HG02642 (cell line): ENCODE data around the gene PHF23.

Source experiments
- ATAC-seq: cut with Tn5 transposase; IDR thresholded peaks from one replicate; pipeline ENCODE4 v1.9.1; 2021; ENCODE audit warnings: mild to moderate bottlenecking; ENCODE audit not compliant: unreplicated experiment, poor library complexity

Gene PHF23

DNA sequence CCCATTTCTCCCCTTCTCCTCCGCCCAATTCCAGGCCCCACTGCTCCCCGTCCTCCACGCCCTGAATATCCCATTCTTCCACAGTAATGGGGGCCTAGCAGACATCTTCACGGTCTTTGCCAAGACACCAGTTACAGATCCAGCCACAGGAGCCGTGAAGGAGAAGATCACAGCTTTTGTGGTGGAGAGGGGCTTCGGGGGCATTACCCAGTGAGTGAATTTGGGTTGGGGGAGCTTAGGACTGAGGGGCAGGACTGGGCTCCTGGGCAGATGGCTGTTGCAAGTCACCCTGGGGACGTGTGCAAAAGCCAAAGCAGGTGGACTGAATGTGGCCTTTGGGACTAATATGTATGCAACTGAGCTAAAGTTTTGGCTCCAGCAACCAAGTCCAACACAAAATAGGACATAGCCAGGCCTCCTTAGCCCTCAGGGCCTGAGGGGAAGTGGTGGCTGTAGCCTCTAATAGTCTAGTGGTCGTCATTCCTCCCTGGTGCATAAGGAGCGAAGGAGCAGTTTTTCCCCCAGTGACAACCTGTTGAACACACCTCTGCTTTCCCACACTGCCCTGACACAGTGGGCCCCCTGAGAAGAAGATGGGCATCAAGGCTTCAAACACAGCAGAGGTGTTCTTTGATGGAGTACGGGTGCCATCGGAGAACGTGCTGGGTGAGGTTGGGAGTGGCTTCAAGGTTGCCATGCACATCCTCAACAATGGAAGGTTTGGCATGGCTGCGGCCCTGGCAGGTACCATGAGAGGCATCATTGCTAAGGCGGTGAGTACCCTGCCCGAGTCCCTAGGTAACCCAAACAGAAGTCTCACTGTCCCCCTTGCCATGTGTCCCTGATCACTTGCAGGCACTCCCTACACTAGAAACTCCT lies 16.9 kb downstream of the PHF23 start:
- no peak for ATAC-seq

DNA sequence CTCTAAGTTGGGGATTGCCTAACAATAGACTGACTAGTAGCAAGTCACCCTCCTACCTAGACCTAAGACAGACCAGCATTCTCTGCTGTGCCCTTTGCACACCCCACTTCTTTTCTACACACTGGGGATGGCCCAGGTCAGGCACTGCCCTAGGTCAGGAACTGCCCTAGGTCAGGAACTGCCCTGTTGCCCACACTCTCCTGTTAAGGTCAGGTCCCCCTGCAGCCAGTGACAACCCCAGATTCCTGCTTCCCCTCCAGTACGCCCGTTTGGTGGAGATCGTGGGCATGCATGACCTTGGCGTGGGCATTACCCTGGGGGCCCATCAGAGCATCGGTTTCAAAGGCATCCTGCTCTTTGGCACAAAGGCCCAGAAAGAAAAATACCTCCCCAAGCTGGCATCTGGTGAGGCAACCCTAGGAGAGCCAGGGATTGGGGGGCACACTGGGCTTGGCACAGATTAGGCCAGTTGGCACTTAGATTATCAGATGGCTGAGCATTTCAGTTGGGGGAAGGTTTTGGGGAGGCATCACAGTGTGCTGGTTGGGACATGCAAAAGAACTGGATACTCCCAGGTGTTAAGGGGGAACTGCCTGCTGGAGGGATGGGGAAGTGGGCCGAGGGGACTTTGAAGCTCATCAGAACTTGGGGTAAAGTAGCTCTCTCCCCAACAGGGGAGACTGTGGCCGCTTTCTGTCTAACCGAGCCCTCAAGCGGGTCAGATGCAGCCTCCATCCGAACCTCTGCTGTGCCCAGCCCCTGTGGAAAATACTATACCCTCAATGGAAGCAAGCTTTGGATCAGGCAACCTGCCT lies 17.8 kb downstream of the PHF23 start:
- no peak for ATAC-seq

DNA sequence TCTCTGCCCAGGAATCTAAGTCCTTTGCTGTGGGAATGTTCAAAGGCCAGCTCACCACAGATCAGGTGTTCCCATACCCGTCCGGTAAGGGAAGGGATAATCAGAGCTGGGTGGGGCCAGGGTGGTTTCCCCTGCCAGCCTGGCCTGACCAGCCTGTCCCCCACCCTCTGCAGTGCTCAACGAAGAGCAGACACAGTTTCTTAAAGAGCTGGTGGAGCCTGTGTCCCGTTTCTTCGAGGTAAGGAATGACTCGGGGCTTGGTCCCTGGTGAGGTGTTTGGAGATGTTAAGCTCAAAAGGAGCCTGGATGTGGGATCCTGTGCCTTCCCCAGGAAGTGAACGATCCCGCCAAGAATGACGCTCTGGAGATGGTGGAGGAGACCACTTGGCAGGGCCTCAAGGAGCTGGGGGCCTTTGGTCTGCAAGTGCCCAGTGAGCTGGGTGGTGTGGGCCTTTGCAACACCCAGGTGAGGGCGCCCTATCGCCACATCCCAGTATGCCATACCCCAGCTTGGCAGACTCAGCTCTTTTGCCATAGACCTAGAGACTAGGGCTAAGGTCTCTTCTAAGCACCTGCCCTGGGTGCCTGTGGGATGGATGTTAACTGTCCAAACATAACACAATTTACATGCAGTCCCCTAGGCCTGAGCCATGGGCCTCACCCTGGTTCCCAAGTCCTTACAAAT lies 18.5 kb downstream of the PHF23 start:
- ATAC-seq, result no peak

DNA sequence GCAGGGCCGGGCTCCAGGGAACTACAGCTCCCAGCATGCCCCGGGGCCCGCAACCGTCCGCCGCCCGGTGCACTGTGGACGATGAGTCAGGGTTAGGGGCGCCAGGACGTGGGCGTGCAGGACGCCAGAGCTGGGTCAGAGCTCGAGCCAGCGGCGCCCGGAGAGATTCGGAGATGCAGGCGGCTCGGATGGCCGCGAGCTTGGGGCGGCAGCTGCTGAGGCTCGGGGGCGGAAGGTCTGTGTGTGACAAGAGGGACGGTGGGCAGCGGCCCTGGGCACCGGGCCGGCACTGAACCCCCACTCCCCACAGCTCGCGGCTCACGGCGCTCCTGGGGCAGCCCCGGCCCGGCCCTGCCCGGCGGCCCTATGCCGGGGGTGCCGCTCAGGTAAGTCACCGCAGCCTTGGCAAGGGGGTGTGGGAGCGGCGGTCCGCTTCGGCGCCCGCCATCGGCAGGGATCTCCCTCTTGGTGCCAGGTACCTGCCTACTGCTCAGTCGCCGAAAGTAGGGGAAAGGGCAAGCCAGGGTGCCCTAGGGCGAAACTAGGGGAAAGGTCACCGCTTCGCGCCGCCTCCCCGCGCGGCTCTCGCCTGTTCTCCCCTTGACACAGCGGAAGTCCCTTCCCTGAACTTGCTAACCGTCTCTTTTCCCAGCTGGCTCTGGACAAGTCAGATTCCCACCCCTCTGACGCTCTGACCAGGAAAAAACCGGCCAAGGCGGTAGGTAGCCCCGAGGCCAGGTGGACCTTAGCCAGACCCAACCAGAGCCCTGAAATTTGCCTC lies 19.3 kb downstream of the PHF23 start, which contains the start of the genes ACADVL and DLG4:
ACADVL (plus strand) TSS at position 127 of the 781 bp plus-strand sequence; CDS start at position 174, 47 bp downstream.
DLG4 (minus strand) TSS at position 25 of the 781 bp plus-strand sequence.
- peak; percentile 74 for ATAC-seq

DNA sequence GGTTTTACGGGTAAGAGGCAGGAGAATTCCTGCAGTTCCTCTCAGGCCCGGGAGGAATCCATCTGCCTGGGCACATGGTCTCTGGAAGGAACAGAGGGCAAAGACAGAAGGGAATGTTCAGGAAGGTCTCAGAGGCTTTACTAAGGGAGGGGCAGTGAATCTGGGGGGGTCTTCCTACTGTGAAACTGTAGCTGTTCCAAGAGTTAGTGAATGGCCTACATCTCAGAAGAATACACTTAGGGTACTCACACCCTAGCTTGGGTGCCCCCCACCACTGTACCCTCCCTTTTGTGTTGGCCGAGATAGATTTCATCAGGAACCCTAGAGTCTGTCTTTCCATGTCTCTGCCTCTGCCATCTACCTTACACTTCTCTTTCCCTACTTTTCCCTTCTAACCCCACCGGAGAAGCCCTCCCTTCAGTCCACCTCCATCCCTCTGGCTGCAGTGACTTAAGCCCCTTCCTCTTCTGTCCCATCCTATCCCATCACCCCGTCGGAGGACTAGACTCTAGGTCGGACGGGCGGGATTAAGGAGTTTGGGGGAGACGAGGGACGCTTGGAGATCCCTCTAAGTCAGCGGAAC lies 19.9 kb downstream of the PHF23 start:
- no peak for ATAC-seq

DNA sequence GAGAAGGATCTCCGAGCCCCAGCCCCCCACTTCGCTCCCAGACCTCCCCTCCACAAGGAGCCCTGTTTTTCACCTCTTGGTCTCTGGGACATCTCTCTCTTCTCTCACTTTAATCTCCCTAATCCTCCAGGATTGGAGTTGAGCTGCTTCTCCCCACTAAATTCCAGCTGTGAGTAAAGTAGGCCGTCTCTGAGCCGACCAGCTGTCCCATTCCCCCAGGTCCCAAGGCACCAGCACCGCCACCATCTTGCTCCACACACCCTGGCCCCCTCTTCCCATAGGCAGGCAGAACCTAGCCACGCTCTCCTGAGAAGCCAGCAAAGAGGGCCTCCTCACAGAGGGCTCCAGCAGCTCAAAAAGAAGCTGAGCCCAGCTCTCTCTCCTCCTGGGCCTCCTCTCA lies 20.5 kb downstream of the PHF23 start:
- no peak for ATAC-seq

DNA sequence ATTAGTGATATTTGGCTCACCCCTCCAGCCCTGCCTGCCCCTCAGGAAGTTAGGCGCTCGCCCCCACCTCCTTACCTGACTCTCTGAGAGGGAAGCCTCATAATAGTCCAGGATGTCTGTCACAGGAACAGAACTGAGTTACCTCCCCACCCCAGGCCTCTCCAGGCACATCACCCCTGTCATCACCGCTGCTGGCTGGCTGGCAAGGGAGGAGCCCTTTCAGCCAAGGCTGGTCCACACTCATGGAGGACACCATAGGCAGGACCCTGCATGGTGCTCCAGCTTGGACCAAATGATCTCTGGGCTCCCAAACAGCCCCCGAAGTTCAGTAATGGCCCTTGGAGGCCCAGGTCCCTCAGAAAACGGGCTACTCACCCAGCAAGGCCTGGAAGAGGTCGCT lies 21.1 kb downstream of the PHF23 start:
- no peak for ATAC-seq

DNA sequence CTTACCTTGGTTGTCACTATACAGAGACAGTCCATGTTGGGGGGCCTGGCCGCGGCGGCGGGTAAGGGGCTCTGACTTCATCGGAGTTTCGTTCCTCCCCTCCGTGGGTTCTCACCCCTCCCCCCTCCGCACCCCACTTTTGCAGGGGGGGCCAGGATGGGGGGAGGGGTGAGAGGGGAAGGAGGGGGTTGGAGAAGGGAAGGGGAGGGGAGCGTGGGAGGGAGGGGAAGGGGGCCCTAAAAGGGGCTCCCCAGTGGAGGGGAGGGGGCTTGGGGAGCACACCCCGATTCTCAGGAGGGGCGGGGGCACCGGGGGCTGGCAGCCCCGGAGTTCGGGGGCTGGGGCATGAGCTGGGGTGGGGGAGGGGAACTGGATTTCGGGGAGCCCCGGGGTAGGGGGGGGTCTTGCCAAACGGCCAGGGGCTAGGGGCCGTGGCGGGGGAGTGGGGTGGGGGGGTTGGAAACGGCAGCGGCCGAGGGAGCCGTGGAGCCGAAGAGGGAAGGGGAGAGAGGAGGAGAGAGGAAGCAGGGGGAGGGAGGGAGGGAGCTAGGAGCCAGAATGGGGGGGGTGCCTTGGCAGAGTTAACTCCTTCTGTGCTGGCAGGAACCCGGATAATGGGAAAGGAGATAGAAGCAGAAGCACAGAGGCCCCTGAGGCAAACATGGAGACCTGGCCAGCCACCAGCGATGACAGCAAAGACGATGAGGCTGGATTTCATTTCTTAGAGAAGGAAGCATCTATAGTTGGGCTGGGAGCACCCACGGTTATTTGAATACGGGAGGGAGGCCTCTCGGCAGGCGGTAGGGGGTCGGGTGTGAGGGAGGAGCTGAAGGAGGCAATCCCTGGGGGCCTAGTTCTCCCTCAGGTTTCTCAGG lies 21.9 kb downstream of the PHF23 start:
- no peak for ATAC-seq

DNA sequence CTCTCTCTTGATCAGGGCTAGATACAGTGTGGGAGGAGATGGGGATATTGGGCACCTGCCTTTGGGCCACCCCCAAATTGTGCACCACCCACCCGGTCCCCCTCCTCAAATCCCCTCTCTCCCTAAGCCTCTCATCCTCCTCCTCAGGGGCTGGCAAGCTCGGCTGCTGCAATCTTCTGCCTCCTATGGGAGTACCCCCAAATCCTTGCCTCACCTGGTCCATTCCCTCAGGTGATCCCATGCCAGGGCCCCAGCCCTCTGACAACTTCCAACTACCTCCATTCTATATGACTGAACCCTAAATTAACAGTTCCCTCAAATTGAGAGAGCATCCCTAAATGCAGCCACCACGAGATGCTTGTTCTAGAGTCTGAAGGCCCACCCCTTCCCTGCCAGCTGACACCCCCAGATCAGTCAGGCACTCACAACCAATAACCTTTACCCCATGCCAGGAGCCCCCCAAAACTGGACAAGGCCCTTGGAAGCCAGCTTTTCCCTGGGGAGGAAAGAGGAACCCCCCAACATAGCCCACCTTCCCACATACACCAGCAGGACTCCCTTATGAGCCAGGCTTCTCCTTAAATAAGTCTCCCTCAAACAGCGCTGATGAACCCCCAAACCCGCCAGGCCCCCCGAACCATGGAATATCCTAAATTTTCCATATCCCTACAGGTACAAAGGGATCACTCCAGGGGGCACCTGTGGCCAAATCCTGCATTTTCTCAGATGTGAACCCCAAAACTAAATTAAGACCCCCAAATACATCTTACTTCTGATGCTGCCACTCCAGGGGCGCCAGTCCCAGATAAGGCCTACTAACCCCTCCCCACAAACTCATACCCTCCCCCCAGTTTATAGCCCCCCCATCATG lies 22.8 kb downstream of the PHF23 start:
- no peak for ATAC-seq

DNA sequence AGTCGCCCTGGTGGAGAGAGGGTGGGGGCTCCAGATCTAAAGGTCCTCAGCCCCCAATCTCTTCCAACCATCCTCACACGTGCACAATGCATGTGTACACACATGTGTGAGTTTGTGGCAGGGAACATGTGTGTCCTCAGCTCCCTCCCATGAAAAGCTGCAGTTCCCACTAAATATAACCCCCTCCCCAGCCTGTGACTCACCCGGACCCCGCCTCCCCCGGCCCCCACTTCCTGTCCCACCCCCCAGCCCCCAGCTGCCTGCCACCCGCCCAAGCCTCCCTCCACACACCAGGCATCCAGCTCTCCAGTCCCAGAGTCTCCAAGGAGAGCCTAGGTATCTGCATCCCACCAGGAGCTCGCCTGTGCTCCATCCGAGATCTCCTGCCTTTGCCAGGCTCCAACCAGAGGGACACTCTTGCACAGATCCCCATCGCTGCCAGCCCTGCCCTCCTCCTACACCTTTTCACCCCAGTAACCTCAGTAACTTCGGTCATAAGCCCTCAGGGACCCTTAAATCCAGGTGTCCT lies 23.5 kb downstream of the PHF23 start:
- ATAC-seq, result no peak

DNA sequence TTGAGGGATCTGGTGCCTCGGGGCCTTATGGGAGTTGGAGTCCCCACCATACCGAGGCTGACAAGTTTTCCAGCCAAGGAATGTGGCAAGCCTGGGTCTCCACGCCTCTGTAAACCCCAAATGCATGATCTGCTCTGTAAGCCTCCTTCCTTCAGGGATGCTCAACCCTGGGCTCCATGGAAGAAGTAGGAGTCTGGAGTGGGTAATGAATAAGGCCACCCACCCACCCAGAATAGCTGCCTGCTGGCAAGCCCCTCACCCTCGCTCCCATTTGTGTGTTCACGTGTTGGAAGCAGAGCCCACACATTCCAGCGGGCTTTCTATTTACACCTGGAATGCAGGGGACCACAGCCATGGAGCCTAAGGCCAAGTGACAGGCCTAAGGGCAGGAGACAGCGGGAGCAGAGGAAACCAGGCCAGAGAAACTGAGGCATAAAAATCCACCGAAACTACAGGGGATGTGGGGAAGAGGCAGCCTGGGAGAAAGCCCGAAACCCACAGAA lies 24.1 kb downstream of the PHF23 start:
- no peak for ATAC-seq

DNA sequence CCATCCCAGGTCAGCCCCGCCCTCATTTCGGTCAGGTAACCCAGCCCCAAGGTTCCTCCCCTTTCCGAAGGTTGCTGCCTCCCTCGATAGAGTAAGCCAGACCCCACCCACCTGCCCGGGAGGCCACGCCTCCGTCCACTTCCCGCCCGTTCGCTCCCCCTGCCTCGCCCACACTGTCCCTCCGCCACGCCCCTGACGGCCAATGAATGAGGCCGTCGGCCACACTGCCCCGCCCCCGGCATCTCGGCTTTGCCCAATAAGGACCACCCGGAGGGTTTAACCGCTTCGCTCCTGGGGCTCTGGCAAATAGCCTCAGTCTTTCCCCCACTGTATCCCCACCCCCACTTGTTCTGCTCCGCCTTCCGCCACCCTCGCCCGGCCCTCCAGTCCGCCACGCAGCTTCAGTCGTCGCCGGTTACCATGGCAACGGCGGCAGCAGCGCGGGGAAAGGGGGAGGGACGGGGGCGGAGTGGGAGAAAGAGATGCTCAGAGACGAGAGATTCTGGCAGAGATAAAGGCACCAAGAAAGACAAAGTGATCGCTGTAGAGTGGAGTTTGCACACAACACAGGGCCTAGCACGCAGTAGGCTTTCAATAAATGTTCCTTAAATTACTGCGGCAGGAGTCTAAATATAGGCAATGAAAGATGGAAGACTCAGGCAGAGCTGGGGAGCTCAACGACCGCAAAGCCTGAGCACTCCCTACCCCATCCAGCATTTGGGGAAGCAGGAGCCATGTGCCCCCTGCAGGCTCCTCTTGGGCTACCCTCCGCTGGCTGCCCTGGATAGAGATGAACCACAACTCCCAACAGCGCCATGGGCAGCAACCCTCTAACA lies 24.7 kb downstream of the PHF23 start:
- peak; percentile 83 for ATAC-seq

DNA sequence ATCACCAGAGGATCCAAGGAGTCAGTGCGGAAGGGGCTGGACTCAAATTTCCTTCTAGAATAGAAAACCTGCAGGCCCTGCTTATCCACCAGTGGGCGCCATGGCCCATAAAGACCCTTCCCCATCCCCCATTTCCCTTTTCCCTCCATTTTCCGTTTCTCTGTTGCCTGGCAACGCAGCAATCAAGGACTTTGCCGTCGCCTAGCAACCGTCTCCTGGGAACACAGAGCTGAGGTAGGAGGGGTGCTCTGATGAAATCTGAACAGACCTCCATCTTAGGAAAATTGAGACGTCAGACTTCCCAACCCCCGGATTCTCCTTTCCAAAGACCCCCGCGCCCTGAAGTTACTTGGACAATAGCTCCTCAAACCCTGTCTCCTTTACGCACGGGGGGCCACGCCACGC lies 25.4 kb downstream of the PHF23 start:
- ATAC-seq, result peak; percentile 6

DNA sequence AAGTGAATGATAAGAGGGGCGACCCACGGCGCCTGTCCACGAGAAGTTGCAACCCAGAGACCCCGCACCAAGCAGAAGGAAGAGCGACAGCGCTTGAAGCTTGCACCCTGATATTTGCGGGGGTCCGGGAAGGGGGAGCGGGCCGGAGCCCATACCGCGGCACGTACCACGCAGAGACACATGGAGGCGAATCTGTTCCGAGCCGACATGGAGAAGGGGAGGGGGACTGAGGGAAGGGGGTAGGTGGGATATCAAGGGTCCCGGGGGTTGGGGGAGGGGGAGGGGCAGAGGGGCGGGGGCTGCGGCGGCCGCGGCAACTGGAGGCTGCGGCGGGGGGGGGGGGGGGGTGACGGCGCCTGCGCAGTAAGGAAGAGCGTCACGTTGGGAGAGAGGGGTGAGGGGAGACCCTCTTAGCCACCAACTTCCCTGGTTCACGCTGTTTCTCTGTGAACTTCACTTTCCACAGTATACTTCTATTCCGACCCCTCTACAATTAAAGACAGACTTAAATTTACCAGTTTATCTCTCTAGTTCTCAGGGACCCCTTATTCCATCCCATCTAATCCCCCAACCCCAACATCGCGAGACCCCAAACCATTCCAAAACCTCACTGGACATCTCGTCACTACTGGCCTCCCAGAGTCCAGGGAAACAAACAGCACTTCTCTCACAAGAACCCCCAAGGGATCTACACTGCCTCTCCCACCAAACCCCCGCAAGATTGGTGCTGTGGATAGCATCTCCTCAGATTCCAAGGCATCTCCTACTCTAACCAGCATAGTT lies 27.6 kb downstream of the PHF23 start:
- no peak for ATAC-seq

DNA sequence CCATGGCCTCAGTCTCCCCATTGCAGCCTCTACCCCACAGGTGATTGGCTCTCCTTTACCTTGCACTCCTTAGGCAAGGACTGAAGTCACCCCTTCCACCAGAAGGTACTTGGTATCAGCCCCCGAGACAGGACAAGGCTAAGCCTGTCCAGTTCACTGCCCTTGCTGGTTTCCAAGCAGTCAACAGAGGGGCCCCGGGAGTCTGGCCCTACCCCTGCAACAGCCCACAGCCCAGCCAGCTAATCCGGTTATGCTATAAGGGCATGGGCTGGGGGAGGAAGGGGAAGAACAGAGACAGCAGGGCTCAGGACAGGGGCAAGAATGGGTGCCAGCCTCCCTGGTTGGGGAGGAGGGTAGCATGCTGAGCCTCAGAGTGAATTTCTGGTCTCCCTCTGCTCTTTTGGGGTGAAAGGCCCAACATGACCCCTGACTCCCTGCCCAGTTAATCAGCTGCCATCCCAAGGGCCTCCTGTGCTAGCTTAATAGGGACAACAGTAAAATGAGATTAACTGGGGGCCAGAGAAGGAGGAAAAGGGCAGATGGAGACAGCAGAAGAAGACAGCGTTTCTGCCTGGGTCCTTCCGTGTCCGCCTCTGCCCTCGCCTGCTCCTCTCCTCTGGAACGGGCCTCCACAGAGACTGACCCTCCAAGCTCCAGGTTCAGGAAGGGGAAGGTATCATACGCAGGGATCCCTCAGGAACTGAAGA lies 30.4 kb downstream of the PHF23 start:
- no peak for ATAC-seq
